Measurements from ENCODE around the gene EIF1AD.

DNA sequence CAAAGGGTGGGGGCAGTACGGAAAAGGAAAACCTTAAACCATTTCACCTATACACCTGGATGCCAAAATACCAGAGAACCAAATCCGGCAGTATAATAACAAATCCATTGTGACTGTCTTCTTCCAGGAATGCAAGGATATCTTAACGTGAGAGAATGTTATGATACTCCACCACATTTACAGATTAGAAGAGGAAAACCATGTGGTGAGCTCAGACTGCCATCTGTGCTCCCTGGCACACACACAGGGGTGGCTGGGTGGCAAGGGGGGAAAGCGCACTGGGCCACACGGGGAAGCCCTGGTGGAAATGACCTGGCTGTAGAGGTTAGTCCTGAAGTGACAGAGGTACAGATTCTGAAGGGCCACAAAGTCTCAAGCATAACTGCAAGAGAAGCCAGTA is 9.9 kb downstream of the EIF1AD start:
- TF ChIP-seq, protein P1, sequence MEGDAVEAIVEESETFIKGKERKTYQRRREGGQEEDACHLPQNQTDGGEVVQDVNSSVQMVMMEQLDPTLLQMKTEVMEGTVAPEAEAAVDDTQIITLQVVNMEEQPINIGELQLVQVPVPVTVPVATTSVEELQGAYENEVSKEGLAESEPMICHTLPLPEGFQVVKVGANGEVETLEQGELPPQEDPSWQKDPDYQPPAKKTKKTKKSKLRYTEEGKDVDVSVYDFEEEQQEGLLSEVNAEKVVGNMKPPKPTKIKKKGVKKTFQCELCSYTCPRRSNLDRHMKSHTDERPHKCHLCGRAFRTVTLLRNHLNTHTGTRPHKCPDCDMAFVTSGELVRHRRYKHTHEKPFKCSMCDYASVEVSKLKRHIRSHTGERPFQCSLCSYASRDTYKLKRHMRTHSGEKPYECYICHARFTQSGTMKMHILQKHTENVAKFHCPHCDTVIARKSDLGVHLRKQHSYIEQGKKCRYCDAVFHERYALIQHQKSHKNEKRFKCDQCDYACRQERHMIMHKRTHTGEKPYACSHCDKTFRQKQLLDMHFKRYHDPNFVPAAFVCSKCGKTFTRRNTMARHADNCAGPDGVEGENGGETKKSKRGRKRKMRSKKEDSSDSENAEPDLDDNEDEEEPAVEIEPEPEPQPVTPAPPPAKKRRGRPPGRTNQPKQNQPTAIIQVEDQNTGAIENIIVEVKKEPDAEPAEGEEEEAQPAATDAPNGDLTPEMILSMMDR (IDR thresholded peaks at IDR 0.05) = no peak
- no peak for TF ChIP-seq EP300 (IDR thresholded peaks at IDR 0.05)
- no peak for TF ChIP-seq POLR2A (IDR thresholded peaks at IDR 0.05)
